ENCODE data around the gene GATAD2B. TPM values are rescaled to one million over a fixed set of nuclear protein-coding genes. Genes with fewer than 3 reads are reported as not detected.

GATAD2B gene
- total RNA-seq, 1 donor = 11.6 TPM

DNA sequence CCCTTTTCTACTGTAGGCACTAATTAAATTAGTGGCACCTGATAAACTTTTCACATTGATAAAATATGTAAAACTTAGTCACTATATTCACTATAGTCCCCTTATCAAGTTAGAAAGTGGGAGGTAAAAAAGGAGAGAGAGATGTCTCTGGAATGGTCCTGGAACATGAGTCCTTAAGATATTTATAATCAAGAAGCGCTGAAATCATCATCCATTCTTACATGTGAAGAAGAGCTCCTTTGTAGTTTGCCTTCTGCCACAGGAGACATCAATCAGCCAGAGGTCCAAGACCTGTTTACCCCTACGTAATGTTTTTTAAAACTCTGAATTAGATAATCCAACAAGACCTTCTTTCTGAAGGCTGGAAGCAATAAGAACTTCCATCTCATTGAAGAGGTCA is 65.3 kb downstream of the GATAD2B start:
- TF ChIP-seq, protein P1, sequence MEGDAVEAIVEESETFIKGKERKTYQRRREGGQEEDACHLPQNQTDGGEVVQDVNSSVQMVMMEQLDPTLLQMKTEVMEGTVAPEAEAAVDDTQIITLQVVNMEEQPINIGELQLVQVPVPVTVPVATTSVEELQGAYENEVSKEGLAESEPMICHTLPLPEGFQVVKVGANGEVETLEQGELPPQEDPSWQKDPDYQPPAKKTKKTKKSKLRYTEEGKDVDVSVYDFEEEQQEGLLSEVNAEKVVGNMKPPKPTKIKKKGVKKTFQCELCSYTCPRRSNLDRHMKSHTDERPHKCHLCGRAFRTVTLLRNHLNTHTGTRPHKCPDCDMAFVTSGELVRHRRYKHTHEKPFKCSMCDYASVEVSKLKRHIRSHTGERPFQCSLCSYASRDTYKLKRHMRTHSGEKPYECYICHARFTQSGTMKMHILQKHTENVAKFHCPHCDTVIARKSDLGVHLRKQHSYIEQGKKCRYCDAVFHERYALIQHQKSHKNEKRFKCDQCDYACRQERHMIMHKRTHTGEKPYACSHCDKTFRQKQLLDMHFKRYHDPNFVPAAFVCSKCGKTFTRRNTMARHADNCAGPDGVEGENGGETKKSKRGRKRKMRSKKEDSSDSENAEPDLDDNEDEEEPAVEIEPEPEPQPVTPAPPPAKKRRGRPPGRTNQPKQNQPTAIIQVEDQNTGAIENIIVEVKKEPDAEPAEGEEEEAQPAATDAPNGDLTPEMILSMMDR (IDR thresholded peaks at IDR 0.05; ENCODE audit: extremely low read depth, low read depth, low read length) = no peak
- no peaks in the 10 kb centered on the region for H3K27me3 ChIP-seq (ENCODE audit: insufficient read depth, low read length)
- H3K27ac ChIP-seq (ENCODE audit: low read depth, low read length) = no peak overlapping the region
- H3K4me1 ChIP-seq (ENCODE audit: insufficient read depth, low read length) = no peaks in the 10 kb centered on the region
- no peak overlapping the region for H2AFZ ChIP-seq (ENCODE audit: low read length)
- peaks cover 7% of the 10 kb centered on the region for H3K36me3 ChIP-seq (ENCODE audit: insufficient read depth, low read length)
- no peaks in the 10 kb centered on the region for H3K9me3 ChIP-seq (ENCODE audit: low read depth, low read length)
- no peak overlapping the region for H3K4me3 ChIP-seq (ENCODE audit: insufficient read depth, low read length)
- no peak for DNase-seq (ENCODE audit: insufficient read length, low spot score, missing footprints)
- no peak overlapping the region for H3K4me2 ChIP-seq (ENCODE audit: insufficient read depth, low read length)
- H3K79me2 ChIP-seq (ENCODE audit: insufficient read depth, low read length) = peaks cover 34% of the 10 kb centered on the region
- peaks cover 21% of the 10 kb centered on the region for H4K20me1 ChIP-seq (ENCODE audit: insufficient read depth, low read length)

DNA sequence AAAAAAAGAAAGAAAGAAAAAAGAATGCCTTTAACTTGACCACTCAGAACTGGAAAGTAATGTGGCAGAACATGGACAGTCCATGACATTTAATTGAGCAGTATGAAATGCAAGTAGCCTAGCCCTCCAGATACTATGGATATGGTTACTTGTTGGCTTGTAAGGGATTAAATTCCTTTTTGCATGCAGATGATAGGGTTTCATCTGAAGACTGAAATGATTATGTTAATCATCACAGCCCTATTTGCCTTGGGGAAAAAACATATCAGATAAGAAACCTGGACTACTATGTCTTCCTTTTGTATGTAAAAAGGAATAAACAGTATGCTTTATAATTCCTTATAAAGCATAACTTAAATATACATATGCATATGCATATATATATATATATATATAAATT is 66.0 kb downstream of the GATAD2B start:
- Histone ChIP-seq H3K4me1 (ENCODE audit: insufficient read depth, low read length) (no peaks in the 10 kb centered on the region), H3K27ac (ENCODE audit: low read depth, low read length) (no peak overlapping the region), H3K4me2 (ENCODE audit: insufficient read depth, low read length) (no peak overlapping the region), H2AFZ (ENCODE audit: low read length) (no peak overlapping the region), H4K20me1 (ENCODE audit: insufficient read depth, low read length) (peaks cover 27% of the 10 kb centered on the region), H3K79me2 (ENCODE audit: insufficient read depth, low read length) (peaks cover 38% of the 10 kb centered on the region), H3K36me3 (ENCODE audit: insufficient read depth, low read length) (peaks cover 7% of the 10 kb centered on the region), H3K9me3 (ENCODE audit: low read depth, low read length) (no peaks in the 10 kb centered on the region), H3K27me3 (ENCODE audit: insufficient read depth, low read length) (no peaks in the 10 kb centered on the region), H3K4me3 (ENCODE audit: insufficient read depth, low read length) (no peak overlapping the region)
- DNase-seq (ENCODE audit: insufficient read length, low spot score, missing footprints) = no peak
- TF ChIP-seq, protein P1 (IDR thresholded peaks at IDR 0.05; ENCODE audit: extremely low read depth, low read depth, low read length) = no peak

DNA sequence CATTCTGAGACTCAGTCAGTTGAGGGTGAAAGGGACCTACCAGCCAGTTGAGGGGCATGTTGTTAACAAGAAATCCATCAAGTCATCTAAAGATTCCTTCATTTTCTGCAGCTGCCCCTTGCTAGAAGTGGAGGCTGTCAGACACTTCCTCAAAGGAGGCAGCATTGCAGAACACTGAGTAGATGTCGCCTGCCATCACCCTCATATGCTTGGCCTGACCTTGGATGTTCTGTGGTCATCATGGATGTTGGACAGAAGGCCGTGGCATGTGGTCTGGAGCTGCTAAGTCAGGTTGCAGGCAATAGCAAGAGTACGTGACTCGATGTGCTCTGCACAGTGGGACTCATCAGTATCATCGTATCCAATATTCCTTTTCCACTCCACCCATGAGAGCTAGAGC is 70.6 kb downstream of the GATAD2B start:
- peaks cover 31% of the 10 kb centered on the region for H3K79me2 ChIP-seq (ENCODE audit: insufficient read depth, low read length)
- no peaks in the 10 kb centered on the region for H3K4me1 ChIP-seq (ENCODE audit: insufficient read depth, low read length)
- no peak overlapping the region for H3K27ac ChIP-seq (ENCODE audit: low read depth, low read length)
- peaks cover 7% of the 10 kb centered on the region for H3K36me3 ChIP-seq (ENCODE audit: insufficient read depth, low read length)
- H3K27me3 ChIP-seq (ENCODE audit: insufficient read depth, low read length) = no peaks in the 10 kb centered on the region
- no peaks in the 10 kb centered on the region for H3K9me3 ChIP-seq (ENCODE audit: low read depth, low read length)
- H3K4me3 ChIP-seq (ENCODE audit: insufficient read depth, low read length) = no peak overlapping the region
- TF ChIP-seq, protein P1 (IDR thresholded peaks at IDR 0.05; ENCODE audit: extremely low read depth, low read depth, low read length) = no peak
- H2AFZ ChIP-seq (ENCODE audit: low read length) = no peak overlapping the region
- H3K4me2 ChIP-seq (ENCODE audit: insufficient read depth, low read length) = no peak overlapping the region
- H4K20me1 ChIP-seq (ENCODE audit: insufficient read depth, low read length) = peaks cover 22% of the 10 kb centered on the region
- no peak for DNase-seq (ENCODE audit: insufficient read length, low spot score, missing footprints)

DNA sequence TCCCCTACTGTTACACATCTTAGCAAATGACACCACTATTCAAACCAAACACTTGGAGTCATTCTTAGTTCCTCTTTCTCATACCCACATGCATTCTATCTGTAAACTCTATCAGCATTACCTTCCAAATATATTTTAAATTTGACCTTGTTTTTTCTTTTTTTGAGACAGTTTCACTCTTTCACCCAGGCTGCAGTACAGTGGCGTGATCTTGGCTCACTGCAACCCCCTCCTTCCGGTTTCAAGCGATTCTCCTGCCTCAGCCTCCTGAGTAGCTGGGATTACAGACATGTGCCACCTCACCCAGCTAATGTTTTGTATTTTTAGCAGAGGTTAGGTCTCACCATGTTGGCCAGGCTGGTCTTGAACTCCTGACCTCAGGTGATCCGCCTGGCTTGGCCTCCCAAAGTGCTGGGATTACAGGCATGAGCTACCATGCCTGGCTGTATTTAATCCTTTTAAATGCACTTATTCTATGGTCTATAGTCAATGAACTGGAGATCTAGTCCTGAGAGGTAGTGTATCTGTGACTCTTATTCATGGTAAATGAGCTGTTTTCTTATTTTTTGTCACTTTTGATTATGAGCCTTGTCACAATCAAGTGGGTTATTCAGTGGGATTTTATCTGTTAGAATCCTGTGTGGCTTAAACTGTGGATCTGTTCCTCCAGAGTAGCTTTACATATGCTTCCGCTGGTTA is 73.1 kb downstream of the GATAD2B start:
- no peak overlapping the region for H3K4me2 ChIP-seq (ENCODE audit: insufficient read depth, low read length)
- H3K27ac ChIP-seq (ENCODE audit: low read depth, low read length) = no peak overlapping the region

More for the DNA sequence above, 73.1 kb downstream of the GATAD2B start:
- Histone ChIP-seq H2AFZ (ENCODE audit: low read length) (no peak overlapping the region), H3K27me3 (ENCODE audit: insufficient read depth, low read length) (no peaks in the 10 kb centered on the region), H3K79me2 (ENCODE audit: insufficient read depth, low read length) (peaks cover 28% of the 10 kb centered on the region), H3K4me3 (ENCODE audit: insufficient read depth, low read length) (no peak overlapping the region), H3K36me3 (ENCODE audit: insufficient read depth, low read length) (peaks cover 5% of the 10 kb centered on the region), H3K4me1 (ENCODE audit: insufficient read depth, low read length) (no peaks in the 10 kb centered on the region), H3K9me3 (ENCODE audit: low read depth, low read length) (no peaks in the 10 kb centered on the region), H4K20me1 (ENCODE audit: insufficient read depth, low read length) (peaks cover 14% of the 10 kb centered on the region)
- no peak for DNase-seq (ENCODE audit: insufficient read length, low spot score, missing footprints)
- TF ChIP-seq, protein P1 (IDR thresholded peaks at IDR 0.05; ENCODE audit: extremely low read depth, low read depth, low read length) = no peak
